Neural cell (in vitro differentiated cells): ENCODE data around the gene ANTXR1. TPM values are rescaled to one million over a fixed set of nuclear protein-coding genes. Genes with fewer than 3 reads are reported as not detected.

Source experiments
- H2AFZ ChIP-seq: fragments of 200-600, 300-800 bp; sonication (generic), shearing (Covaris generic); 2 replicates; pipeline ENCODE4 v1.6.0; 2014; ENCODE audit warnings: low read depth, mild to moderate bottlenecking, antibody characterized with exemption, low read length, moderate library complexity
- H3F3A ChIP-seq: fragments of 200-600 bp; shearing (Covaris generic); 2 replicates; pipeline ENCODE4 v1.6.1; 2016; ENCODE audit warnings: mild to moderate bottlenecking, moderate library complexity, mixed read lengths, antibody characterized with exemption, low read length; ENCODE audit not compliant: insufficient read depth, poor library complexity, severe bottlenecking
- H3K27ac ChIP-seq: fragments of 200-600, 300-800 bp; sonication (generic), shearing (Covaris generic); 2 replicates; pipeline ENCODE4 v1.5.1; 2014; ENCODE audit warnings: mild to moderate bottlenecking, low read length, moderate library complexity
- H3K27me3 ChIP-seq: fragments of 300-800, 200-600 bp; sonication (generic), shearing (Covaris generic); 2 replicates; pipeline ENCODE4 v1.6.0; 2014; ENCODE audit warnings: mild to moderate bottlenecking, low read depth, low read length, moderate library complexity; ENCODE audit not compliant: insufficient read depth
- H3K36me3 ChIP-seq: fragments of 300-800, 200-600 bp; sonication (generic), shearing (Covaris generic); 2 replicates; pipeline ENCODE4 v1.5.1; 2014; ENCODE audit warnings: mild to moderate bottlenecking, antibody characterized with exemption, low read length, moderate library complexity; ENCODE audit not compliant: insufficient read depth
- H3K4me2 ChIP-seq: fragments of 300-800, 200-600 bp; sonication (generic), shearing (Covaris generic); 2 replicates; pipeline ENCODE4 v1.6.0; 2014; ENCODE audit warnings: mild to moderate bottlenecking, low read length
- H3K4me3 ChIP-seq: fragments of 300-800, 200-600 bp; sonication (generic), shearing (Covaris generic); 2 replicates; pipeline ENCODE4 v1.5.1; 2014; ENCODE audit warnings: mild to moderate bottlenecking, low read length, moderate library complexity
- H3K79me2 ChIP-seq: fragments of 200-600 bp; shearing (Covaris generic); replicated peaks from 2 replicates; pipeline ENCODE4 v1.6.0; 2014; ENCODE audit warnings: mild to moderate bottlenecking, low read length, moderate library complexity; ENCODE audit not compliant: insufficient read depth
- H3K9ac ChIP-seq: fragments of 300-800, 200-600 bp; sonication (generic), shearing (Covaris generic); 2 replicates; pipeline ENCODE4 v1.6.1; 2016; ENCODE audit warnings: mild to moderate bottlenecking, low read length, mixed read lengths
- H3K9me2 ChIP-seq: fragments of 200-600 bp; shearing (Covaris generic); 2 replicates; pipeline ENCODE4 v1.6.1; 2016; ENCODE audit warnings: mild to moderate bottlenecking, low read length, mixed read lengths; ENCODE audit not compliant: insufficient read depth
- H3K9me3 ChIP-seq: fragments of 200-600, 300-800 bp; sonication (generic), shearing (Covaris generic); 2 replicates; pipeline ENCODE4 v1.6.1; 2016; ENCODE audit warnings: mild to moderate bottlenecking, mixed run types, low read length, moderate library complexity, mixed read lengths
- H4K20me1 ChIP-seq: fragments of 200-600 bp; shearing (Covaris generic); 2 replicates; pipeline ENCODE4 v1.6.1; 2016; ENCODE audit warnings: mild to moderate bottlenecking, mixed run types; ENCODE audit not compliant: insufficient read depth
- CTCF ChIP-seq: fragments of 450-650 bp; IDR thresholded peaks from 2 replicates; pipeline ENCODE4 v1.5.1; 2014; ENCODE audit warnings: antibody characterized with exemption, mild to moderate bottlenecking, moderate library complexity; ENCODE audit not compliant: poor library complexity, severe bottlenecking
- EP300 ChIP-seq: fragments of 450-650 bp; conservative IDR thresholded peaks from 2 replicates; pipeline ENCODE4 v1.6.1; 2014; ENCODE audit warnings: antibody characterized with exemption, mild to moderate bottlenecking, moderate library complexity; ENCODE audit not compliant: poor library complexity, severe bottlenecking
- EZH2 ChIP-seq: fragments of 200-600, 300-800 bp; shearing (Covaris generic), sonication (generic); IDR thresholded peaks from 2 replicates; pipeline ENCODE4 v1.6.1; 2014; ENCODE audit warnings: antibody characterized with exemption, low read length, borderline replicate concordance, mild to moderate bottlenecking; ENCODE audit not compliant: insufficient read depth, poor library complexity, severe bottlenecking
- MXI1 ChIP-seq: fragments of 450-650 bp; conservative IDR thresholded peaks from 2 replicates; pipeline ENCODE4 v1.6.1; 2014; ENCODE audit warnings: antibody characterized with exemption, mild to moderate bottlenecking; ENCODE audit not compliant: poor library complexity, severe bottlenecking
- POLR2AphosphoS5 ChIP-seq: IDR thresholded peaks from 2 replicates; pipeline ENCODE4 v1.6.1; 2012
- RAD21 ChIP-seq: fragments of 450-650 bp; conservative IDR thresholded peaks from 2 replicates; pipeline ENCODE4 v1.6.1; 2014; ENCODE audit warnings: antibody characterized with exemption, mild to moderate bottlenecking, moderate library complexity
- REST ChIP-seq: IDR thresholded peaks from 2 replicates; pipeline ENCODE4 v1.6.1; 2012; ENCODE audit warnings: borderline replicate concordance
- SMC3 ChIP-seq: fragments of 450-650 bp; conservative IDR thresholded peaks from 2 replicates; pipeline ENCODE4 v1.6.1; 2014; ENCODE audit warnings: antibody characterized with exemption, mild to moderate bottlenecking, moderate library complexity; ENCODE audit not compliant: poor library complexity
- TAF1 ChIP-seq: IDR thresholded peaks from 2 replicates; pipeline ENCODE4 v1.6.1; 2012; ENCODE audit warnings: low read depth
- polyA plus RNA-seq: library from polyadenylated mRNA; depleted of rRNA; stranded (reverse); fragments of >200 nt; gene quantifications from 2 replicates; pipeline ENCODE4 v1.2.3, GENCODE V29; 2014

ANTXR1 gene
- polyA plus RNA-seq, 1 donor from 2014 or later = 4.9 TPM

GRCh38 chr2:69090820-69091219, 77.8 kb downstream of the ANTXR1 start:
- no peaks in the 10 kb centered on the region for H3F3A ChIP-seq
- H3K4me3 ChIP-seq = no peak overlapping the region
- H3K9me2 ChIP-seq = no peaks in the 10 kb centered on the region
- no peak overlapping the region for H3K4me2 ChIP-seq
- H4K20me1 ChIP-seq = no peaks in the 10 kb centered on the region
- no peak overlapping the region for H3K27ac ChIP-seq
- H2AFZ ChIP-seq = no peak overlapping the region
- no peaks in the 10 kb centered on the region for H3K27me3 ChIP-seq
- TF ChIP-seq EP300 (no peak), CTCF (no peak), EZH2 (no peak), POLR2AphosphoS5 (no peak)
- peaks cover 16% of the 10 kb centered on the region for H3K36me3 ChIP-seq
- H3K9me3 ChIP-seq = no peaks in the 10 kb centered on the region
- H3K79me2 ChIP-seq = no peaks in the 10 kb centered on the region
- no peak overlapping the region for H3K9ac ChIP-seq

GRCh38 chr2:69092857-69093256, 79.9 kb downstream of the ANTXR1 start:
- H3K36me3 ChIP-seq = peaks cover 13% of the 10 kb centered on the region
- H3K9me2 ChIP-seq = no peaks in the 10 kb centered on the region
- H3K9me3 ChIP-seq = no peaks in the 10 kb centered on the region
- H3F3A ChIP-seq = no peaks in the 10 kb centered on the region
- no peak overlapping the region for H3K4me3 ChIP-seq
- H3K27me3 ChIP-seq = no peaks in the 10 kb centered on the region
- no peak for TF ChIP-seq EP300
- no peak for TF ChIP-seq EZH2
- TF ChIP-seq CTCF = no peak
- TF ChIP-seq REST = no peak
- no peak for TF ChIP-seq SMC3
- no peak for TF ChIP-seq POLR2AphosphoS5
- TF ChIP-seq MXI1 = no peak
- TF ChIP-seq TAF1 = no peak
- TF ChIP-seq RAD21 = no peak
- no peaks in the 10 kb centered on the region for H3K79me2 ChIP-seq
- no peak overlapping the region for H3K4me2 ChIP-seq
- H3K27ac ChIP-seq = no peak overlapping the region
- H2AFZ ChIP-seq = no peak overlapping the region
- H4K20me1 ChIP-seq = no peaks in the 10 kb centered on the region
- no peak overlapping the region for H3K9ac ChIP-seq
